Neural cell (in vitro differentiated cells): ENCODE data around the gene KIZ.

Experiments used
- EZH2 ChIP-seq: fragments of 200-600, 300-800 bp; shearing (Covaris generic), sonication (generic); IDR thresholded peaks from 2 replicates; pipeline ENCODE4 v1.6.1; 2014; ENCODE audit warnings: antibody characterized with exemption, low read length, borderline replicate concordance, mild to moderate bottlenecking; ENCODE audit not compliant: insufficient read depth, poor library complexity, severe bottlenecking
- POLR2AphosphoS5 ChIP-seq: IDR thresholded peaks from 2 replicates; pipeline ENCODE4 v1.6.1; 2012
- RAD21 ChIP-seq: fragments of 450-650 bp; conservative IDR thresholded peaks from 2 replicates; pipeline ENCODE4 v1.6.1; 2014; ENCODE audit warnings: antibody characterized with exemption, mild to moderate bottlenecking, moderate library complexity
- SMC3 ChIP-seq: fragments of 450-650 bp; conservative IDR thresholded peaks from 2 replicates; pipeline ENCODE4 v1.6.1; 2014; ENCODE audit warnings: antibody characterized with exemption, mild to moderate bottlenecking, moderate library complexity; ENCODE audit not compliant: poor library complexity
- TAF1 ChIP-seq: IDR thresholded peaks from 2 replicates; pipeline ENCODE4 v1.6.1; 2012; ENCODE audit warnings: low read depth
- TF ChIP-seq, protein P1 (sequence below): fragments of 450-650 bp; IDR thresholded peaks from 2 replicates; pipeline ENCODE4 v1.5.1; 2014; ENCODE audit warnings: antibody characterized with exemption, mild to moderate bottlenecking, moderate library complexity; ENCODE audit not compliant: poor library complexity, severe bottlenecking
- TF ChIP-seq, protein P2 (sequence below): IDR thresholded peaks from 2 replicates; pipeline ENCODE4 v1.6.1; 2012; ENCODE audit warnings: borderline replicate concordance

GRCh38 chr20:21175433-21175832 is 49.6 kb downstream of the KIZ start:
- no peak for TF ChIP-seq EZH2
- TF ChIP-seq TAF1: no peak
- TF ChIP-seq, protein P1, sequence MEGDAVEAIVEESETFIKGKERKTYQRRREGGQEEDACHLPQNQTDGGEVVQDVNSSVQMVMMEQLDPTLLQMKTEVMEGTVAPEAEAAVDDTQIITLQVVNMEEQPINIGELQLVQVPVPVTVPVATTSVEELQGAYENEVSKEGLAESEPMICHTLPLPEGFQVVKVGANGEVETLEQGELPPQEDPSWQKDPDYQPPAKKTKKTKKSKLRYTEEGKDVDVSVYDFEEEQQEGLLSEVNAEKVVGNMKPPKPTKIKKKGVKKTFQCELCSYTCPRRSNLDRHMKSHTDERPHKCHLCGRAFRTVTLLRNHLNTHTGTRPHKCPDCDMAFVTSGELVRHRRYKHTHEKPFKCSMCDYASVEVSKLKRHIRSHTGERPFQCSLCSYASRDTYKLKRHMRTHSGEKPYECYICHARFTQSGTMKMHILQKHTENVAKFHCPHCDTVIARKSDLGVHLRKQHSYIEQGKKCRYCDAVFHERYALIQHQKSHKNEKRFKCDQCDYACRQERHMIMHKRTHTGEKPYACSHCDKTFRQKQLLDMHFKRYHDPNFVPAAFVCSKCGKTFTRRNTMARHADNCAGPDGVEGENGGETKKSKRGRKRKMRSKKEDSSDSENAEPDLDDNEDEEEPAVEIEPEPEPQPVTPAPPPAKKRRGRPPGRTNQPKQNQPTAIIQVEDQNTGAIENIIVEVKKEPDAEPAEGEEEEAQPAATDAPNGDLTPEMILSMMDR: no peak
- no peak for TF ChIP-seq SMC3
- TF ChIP-seq, protein P2, sequence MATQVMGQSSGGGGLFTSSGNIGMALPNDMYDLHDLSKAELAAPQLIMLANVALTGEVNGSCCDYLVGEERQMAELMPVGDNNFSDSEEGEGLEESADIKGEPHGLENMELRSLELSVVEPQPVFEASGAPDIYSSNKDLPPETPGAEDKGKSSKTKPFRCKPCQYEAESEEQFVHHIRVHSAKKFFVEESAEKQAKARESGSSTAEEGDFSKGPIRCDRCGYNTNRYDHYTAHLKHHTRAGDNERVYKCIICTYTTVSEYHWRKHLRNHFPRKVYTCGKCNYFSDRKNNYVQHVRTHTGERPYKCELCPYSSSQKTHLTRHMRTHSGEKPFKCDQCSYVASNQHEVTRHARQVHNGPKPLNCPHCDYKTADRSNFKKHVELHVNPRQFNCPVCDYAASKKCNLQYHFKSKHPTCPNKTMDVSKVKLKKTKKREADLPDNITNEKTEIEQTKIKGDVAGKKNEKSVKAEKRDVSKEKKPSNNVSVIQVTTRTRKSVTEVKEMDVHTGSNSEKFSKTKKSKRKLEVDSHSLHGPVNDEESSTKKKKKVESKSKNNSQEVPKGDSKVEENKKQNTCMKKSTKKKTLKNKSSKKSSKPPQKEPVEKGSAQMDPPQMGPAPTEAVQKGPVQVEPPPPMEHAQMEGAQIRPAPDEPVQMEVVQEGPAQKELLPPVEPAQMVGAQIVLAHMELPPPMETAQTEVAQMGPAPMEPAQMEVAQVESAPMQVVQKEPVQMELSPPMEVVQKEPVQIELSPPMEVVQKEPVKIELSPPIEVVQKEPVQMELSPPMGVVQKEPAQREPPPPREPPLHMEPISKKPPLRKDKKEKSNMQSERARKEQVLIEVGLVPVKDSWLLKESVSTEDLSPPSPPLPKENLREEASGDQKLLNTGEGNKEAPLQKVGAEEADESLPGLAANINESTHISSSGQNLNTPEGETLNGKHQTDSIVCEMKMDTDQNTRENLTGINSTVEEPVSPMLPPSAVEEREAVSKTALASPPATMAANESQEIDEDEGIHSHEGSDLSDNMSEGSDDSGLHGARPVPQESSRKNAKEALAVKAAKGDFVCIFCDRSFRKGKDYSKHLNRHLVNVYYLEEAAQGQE: no peak
- no peak for TF ChIP-seq POLR2AphosphoS5
- no peak for TF ChIP-seq RAD21
